HL-60 (cell line): ENCODE measurements around the gene SLC16A10.
"Not testable (repeated sequence)": the region's sequence is repeated elsewhere in the genome, so short reads cannot be mapped to it uniquely, and the experiment has no call there.

ENCODE experiments used
- GABPA ChIP-seq: IDR thresholded peaks from 2 replicates; pipeline ENCODE4 v1.6.1; 2012; ENCODE audit warnings: low read depth
- POLR2AphosphoS5 ChIP-seq: IDR thresholded peaks from 2 replicates; pipeline ENCODE4 v1.6.1; 2012; ENCODE audit warnings: low read depth
- REST ChIP-seq: IDR thresholded peaks from 2 replicates; pipeline ENCODE4 v1.6.1; 2012; ENCODE audit warnings: low read depth; ENCODE audit not compliant: insufficient replicate concordance
- SPI1 ChIP-seq: IDR thresholded peaks from 2 replicates; pipeline ENCODE4 v1.6.1; 2012; ENCODE audit warnings: low read depth, mild to moderate bottlenecking, borderline replicate concordance
- TF ChIP-seq, protein P1 (sequence below): IDR thresholded peaks from one replicate; pipeline ENCODE4 v1.5.1; 2011; ENCODE audit warnings: low read length, control low read depth, inconsistent platforms; ENCODE audit not compliant: insufficient read depth

DNA sequence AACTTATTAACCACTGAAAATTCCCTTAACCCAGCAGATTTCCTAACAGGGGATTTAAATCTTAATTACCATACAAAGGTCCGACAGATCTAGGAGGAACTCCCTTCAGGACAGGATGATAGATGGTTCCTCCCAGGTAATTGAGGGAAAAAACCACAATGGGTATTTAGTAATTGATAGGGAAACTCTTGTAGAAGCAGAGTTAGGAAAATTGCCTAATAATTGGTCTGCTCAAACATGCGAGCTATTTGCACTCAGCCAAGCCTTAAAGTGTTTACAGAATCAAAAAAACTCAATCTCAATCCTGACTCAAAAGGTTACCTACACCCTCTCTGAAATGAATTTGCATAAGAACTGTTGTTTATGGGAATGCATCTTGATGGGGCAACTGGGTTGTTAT, 45.4 kb downstream of the SLC16A10 start:
- TF ChIP-seq, protein P1, sequence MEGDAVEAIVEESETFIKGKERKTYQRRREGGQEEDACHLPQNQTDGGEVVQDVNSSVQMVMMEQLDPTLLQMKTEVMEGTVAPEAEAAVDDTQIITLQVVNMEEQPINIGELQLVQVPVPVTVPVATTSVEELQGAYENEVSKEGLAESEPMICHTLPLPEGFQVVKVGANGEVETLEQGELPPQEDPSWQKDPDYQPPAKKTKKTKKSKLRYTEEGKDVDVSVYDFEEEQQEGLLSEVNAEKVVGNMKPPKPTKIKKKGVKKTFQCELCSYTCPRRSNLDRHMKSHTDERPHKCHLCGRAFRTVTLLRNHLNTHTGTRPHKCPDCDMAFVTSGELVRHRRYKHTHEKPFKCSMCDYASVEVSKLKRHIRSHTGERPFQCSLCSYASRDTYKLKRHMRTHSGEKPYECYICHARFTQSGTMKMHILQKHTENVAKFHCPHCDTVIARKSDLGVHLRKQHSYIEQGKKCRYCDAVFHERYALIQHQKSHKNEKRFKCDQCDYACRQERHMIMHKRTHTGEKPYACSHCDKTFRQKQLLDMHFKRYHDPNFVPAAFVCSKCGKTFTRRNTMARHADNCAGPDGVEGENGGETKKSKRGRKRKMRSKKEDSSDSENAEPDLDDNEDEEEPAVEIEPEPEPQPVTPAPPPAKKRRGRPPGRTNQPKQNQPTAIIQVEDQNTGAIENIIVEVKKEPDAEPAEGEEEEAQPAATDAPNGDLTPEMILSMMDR, result not testable (repeated sequence)
- not testable (repeated sequence) for TF ChIP-seq POLR2AphosphoS5, SPI1, REST, GABPA
